ENCODE results near the gene CROCC.
"Not testable (repeated sequence)": the region's sequence is repeated elsewhere in the genome, so short reads cannot be mapped to it uniquely, and the experiment has no call there.

DNA sequence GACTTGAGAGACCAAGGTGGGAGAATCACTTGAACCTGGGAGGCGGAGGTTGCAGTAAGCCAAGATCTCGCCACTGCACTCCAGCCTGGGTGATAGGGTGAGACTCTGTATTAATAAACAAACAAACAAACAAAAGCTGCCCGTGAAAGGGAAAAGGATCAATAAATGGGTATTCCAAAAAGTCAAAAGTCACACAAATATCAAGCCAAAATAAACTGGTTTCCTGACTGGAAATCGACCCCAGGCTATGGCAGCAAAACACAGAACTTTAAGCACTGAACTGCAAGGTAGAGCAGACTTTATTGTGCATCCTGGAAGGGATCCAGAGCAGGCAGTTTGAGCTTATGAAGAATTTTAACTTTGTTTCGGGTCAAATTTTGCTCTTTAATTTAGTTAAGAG is 37.2 kb upstream of the CROCC start:
- TF ChIP-seq, protein P1, sequence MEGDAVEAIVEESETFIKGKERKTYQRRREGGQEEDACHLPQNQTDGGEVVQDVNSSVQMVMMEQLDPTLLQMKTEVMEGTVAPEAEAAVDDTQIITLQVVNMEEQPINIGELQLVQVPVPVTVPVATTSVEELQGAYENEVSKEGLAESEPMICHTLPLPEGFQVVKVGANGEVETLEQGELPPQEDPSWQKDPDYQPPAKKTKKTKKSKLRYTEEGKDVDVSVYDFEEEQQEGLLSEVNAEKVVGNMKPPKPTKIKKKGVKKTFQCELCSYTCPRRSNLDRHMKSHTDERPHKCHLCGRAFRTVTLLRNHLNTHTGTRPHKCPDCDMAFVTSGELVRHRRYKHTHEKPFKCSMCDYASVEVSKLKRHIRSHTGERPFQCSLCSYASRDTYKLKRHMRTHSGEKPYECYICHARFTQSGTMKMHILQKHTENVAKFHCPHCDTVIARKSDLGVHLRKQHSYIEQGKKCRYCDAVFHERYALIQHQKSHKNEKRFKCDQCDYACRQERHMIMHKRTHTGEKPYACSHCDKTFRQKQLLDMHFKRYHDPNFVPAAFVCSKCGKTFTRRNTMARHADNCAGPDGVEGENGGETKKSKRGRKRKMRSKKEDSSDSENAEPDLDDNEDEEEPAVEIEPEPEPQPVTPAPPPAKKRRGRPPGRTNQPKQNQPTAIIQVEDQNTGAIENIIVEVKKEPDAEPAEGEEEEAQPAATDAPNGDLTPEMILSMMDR (IDR thresholded peaks at IDR 0.05), result not testable (repeated sequence)
- not testable (repeated sequence) for TF ChIP-seq POLR2A (IDR thresholded peaks at IDR 0.05)
